Spleen (tissue), 11 donors: ENCODE data around the gene BTG2. TPM values are rescaled to one million over a fixed set of nuclear protein-coding genes. Genes with fewer than 3 reads are reported as not detected.

Source experiments
- DNase-seq: peaks from one replicate; pipeline ENCODE4 v3.0.0-alpha.2; 2020
- H3K27ac ChIP-seq, 8 donors: fragments of 200-600 bp; sonication (generic) in 7 of 8; 1 replicate in 4 of 8; 2 replicates in 4 of 8; pipeline versions ENCODE4 v1.5.0 to v1.8.0; 2016 to 2021; ENCODE audit warnings: inconsistent platforms in 4 of 8, mild to moderate bottlenecking in 4 of 8, moderate library complexity in 1 of 8
- H3K27me3 ChIP-seq, 7 donors: fragments of 200-600 bp; sonication (generic) in 6 of 7; replicated peaks in 1 of 7; 1 replicate in 4 of 7; 2 replicates in 3 of 7; pipeline versions ENCODE4 v1.5.0 to v1.8.0; 2016 to 2021; ENCODE audit warnings: inconsistent platforms in 3 of 7, mild to moderate bottlenecking in 1 of 7
- H3K36me3 ChIP-seq, 6 donors: fragments of 200-600 bp; sonication (generic) in 5 of 6; 1 replicate in 4 of 6; 2 replicates in 2 of 6; pipeline versions ENCODE4 v1.5.0 to v1.8.0; 2016 to 2021; ENCODE audit warnings: inconsistent platforms in 2 of 6
- H3K4me1 ChIP-seq, 6 donors: fragments of 200-600 bp; sonication (generic) in 5 of 6; 1 replicate in 3 of 6; 2 replicates in 3 of 6; pipeline versions ENCODE4 v1.5.0 to v1.8.0; 2016 to 2021; ENCODE audit warnings: inconsistent platforms in 3 of 6
- H3K4me3 ChIP-seq, 8 donors: fragments of 200-600 bp; sonication (generic) in 7 of 8; 1 replicate in 4 of 8; 2 replicates in 4 of 8; pipeline versions ENCODE4 v1.5.0 to v1.8.0; 2016 to 2021; ENCODE audit warnings: inconsistent platforms in 4 of 8, mild to moderate bottlenecking in 4 of 8, moderate library complexity in 2 of 8
- H3K9me3 ChIP-seq, 8 donors: fragments of 200-600 bp; sonication (generic) in 7 of 8; 1 replicate in 4 of 8; 2 replicates in 4 of 8; pipeline versions ENCODE4 v1.5.0 to v1.8.0; 2016 to 2021; ENCODE audit warnings: inconsistent platforms in 4 of 8
- CTCF ChIP-seq, 11 experiments: fragments of 200-600 bp in 7 of 11; fragments of 450-650 bp in 4 of 11; sonication (generic) in 4 of 11; IDR thresholded peaks in 8 of 11; conservative IDR thresholded peaks in 3 of 11; 1 replicate in 7 of 11; 2 replicates in 4 of 11; pipeline versions ENCODE4 v1.4.0 to v1.8.0; 2016 to 2021; ENCODE audit warnings: antibody characterized with exemption in 11 of 11, inconsistent platforms in 4 of 11, mild to moderate bottlenecking in 1 of 11
- POLR2A ChIP-seq, 3 donors: fragments of 450-650 bp; IDR thresholded peaks; one replicate each; pipeline ENCODE4 v1.5.1; 2017; ENCODE audit warnings: antibody characterized with exemption in 3 of 3, mild to moderate bottlenecking in 1 of 3
- POLR2AphosphoS5 ChIP-seq, 3 donors: sonication (generic); formaldehyde crosslinking; IDR thresholded peaks; one replicate each; pipeline ENCODE4 v1.5.1; 2017; ENCODE audit warnings: antibody characterized with exemption in 3 of 3
- WGBS, 5 donors: extraction: QIAGEN DNeasy Blood & Tissue Kit in 3 of 5; methylation state at CpG; one replicate each; pipeline versions ENCODE4 v1.1.5 to v1.1.7; 2013 to 2018; 5-methylcytosine and 5-hydroxymethylcytosine counted together
- intact Hi-C: fragments of 100-400 bp; cut with DNase I; formaldehyde crosslinking; loops from one replicate; pipeline ENCODE4 v1.15.0; 2023; ENCODE audit warnings: low total_unique reads
- polyA plus RNA-seq, 3 donors: library from polyadenylated mRNA; stranded (reverse); fragments of 200-250 nt; gene quantifications; one replicate each; pipeline ENCODE4 v1.2.1, GENCODE V29; 2013
- total RNA-seq, 7 donors: library from RNA; depleted of rRNA in 3 of 7; stranded (reverse); fragments of >200 nt in 3 of 7; fragmentation: NEBNext Ultra II Directional in 4 of 7; extraction: Animal tissue kit (Norgen Biotek cat#: 25700) in 4 of 7; gene quantifications; one replicate each; pipeline versions ENCODE4 v1.1.0 to v1.2.1, GENCODE V29; 2016 to 2021
- donor health status: healthy with polysubstance abuse.
- donor health status: DM: no; HTN: no; CAD: no; lungs with moderate emphysema.
- donor health status: DM: no; HTN: no; CAD: no.
- donor health status: Bipolar disorder and iron deficiency.
- donor health status: healthy.
- donor health status: DM: no; HTN: no; CAD: no.
- donor health status: DM: yes; HTN: yes; CAD: no.

Gene BTG2
- total and polyA plus RNA-seq, 10 donors: 55.5 to 186 (median 124) TPM

- Histone ChIP-seq H3K27me3 (no peaks in the 10 kb centered on the region), H3K36me3 (no peaks in the 10 kb centered on the region), H3K27ac (peak overlapping the region in 1 of 8 donors; percentile 59), H3K4me3 (no peak overlapping the region), H3K9me3 (no peaks in the 10 kb centered on the region), H3K4me1 (peaks cover 30 to 77% (median 37%) of the 10 kb centered on the region in 6 donors)
- no peak for DNase-seq
- intact Hi-C loops: no loop called here
- no peak for TF ChIP-seq CTCF (IDR thresholded peaks at IDR 0.05 in 8 of 11, conservative IDR thresholded peaks at IDR 0.05 in 3 of 11)
- TF ChIP-seq POLR2A (IDR thresholded peaks at IDR 0.05): no peak
- TF ChIP-seq POLR2AphosphoS5 (IDR thresholded peaks at IDR 0.05): no peak
- WGBS, 5 donors: 91 to 100% (median 97%) methylated on average over 1 of the region's 1 CpG
These were observed 12.9 kb downstream of the BTG2 start for GRCh38 chr1:203318229-203318517.

DNA sequence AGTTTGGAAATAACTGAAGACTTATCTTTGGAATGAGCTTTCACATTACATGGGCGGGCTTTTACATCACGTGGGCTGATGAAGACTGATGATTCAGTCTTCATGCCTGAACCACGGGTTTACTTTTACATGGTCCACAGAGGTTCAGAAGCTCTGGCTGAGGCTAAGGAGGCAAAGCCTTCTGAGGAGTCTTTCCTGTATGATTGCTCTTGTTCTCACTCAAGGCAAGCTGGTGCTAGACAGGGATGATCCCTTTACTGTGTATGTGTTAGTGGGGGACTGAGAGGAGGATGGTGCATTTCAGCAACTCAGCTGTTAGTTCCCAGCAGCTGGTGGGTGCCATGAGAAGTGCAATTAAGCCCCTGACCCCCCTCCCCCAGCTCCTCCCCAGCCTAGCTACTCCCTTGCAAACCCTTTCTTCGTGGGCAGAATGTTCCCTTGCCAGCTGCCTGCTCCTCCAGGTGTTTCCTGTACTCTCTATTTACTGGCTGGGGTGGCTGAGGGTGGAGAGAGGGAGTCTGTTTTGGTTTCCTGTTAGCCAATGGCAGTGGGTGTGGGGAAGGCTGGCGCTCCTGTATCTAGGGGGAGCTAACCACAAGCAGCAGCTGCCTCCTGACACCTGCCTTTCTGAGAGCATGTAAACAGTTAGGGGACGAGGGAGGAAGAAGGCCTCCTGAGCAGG, 15.4 kb downstream of the BTG2 start:
- intact Hi-C loops: no loop called here
- peak; percentile 93 for DNase-seq

DNA sequence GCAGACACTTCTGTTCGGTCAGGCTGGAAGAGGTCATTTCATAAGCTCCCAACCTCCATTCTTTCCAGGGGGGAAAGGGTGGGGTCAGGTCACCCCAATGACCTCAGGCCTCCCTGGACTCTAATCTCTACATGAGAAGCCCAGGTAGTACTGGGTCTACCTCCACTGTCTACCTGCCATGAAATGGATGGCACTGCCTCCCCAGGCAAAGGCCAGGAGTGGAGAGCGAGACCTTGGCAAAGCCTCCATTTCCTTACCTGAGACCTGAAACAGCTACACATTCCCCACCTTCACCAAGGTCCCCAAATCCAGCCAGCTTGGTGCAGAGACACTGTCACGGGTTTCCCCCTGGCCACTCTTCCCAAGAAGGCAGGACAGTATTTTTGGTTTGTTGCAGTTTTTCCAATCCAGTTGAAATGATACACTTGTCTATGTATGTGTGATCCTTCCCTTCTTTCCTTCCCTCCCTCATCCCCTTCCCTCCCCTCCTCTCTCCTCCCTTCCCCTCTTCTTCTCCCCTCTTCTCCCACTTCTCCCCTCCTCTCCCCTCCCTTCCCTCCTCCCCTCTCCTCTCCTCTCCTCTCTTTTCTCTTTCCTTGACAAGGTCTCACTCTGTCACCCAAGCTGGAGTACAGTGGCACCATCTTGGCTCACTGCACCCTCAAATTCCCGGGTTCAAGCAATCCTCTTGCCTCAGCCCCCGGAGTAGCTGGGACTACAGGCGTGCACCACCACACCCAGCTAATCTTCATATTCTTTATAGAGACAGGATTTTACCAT, 16.1 kb downstream of the BTG2 start:
- Histone ChIP-seq H3K27me3 (no peaks in the 10 kb centered on the region), H3K4me1 (peaks cover 52 to 90% (median 70%) of the 10 kb centered on the region in 6 donors), H3K9me3 (no peaks in the 10 kb centered on the region), H3K36me3 (no peaks in the 10 kb centered on the region), H3K4me3 (peak overlapping the region in 1 of 8 donors; percentile 42), H3K27ac (peak overlapping the region; percentile 74 to 99 (median 96))
- intact Hi-C loops: no loop called here
- TF ChIP-seq POLR2A (IDR thresholded peaks at IDR 0.05): no peak
- no peak for TF ChIP-seq CTCF (IDR thresholded peaks at IDR 0.05 in 8 of 11, conservative IDR thresholded peaks at IDR 0.05 in 3 of 11)
- TF ChIP-seq POLR2AphosphoS5 (IDR thresholded peaks at IDR 0.05): no peak
- DNase-seq: no peak
- WGBS, 5 donors: 75 to 80% (median 75%) methylated on average over 6 of the region's 6 CpGs

More for the DNA sequence above, 15.4 kb downstream of the BTG2 start:
- peak overlapping the region in 1 of 8 donors; percentile 42 for H3K4me3 ChIP-seq
- H3K36me3 ChIP-seq: no peaks in the 10 kb centered on the region
- TF ChIP-seq POLR2AphosphoS5 (IDR thresholded peaks at IDR 0.05) (peak; percentile 37 to 98 (median 94)), CTCF (IDR thresholded peaks at IDR 0.05 in 8 of 11, conservative IDR thresholded peaks at IDR 0.05 in 3 of 11) (peak in 1 of 11 experiments; percentile 20), POLR2A (IDR thresholded peaks at IDR 0.05) (no peak)
- WGBS, 5 donors: 7 to 20% (median 10%) methylated on average over 6 of the region's 6 CpGs
- H3K9me3 ChIP-seq: no peaks in the 10 kb centered on the region
- no peaks in the 10 kb centered on the region for H3K27me3 ChIP-seq
- H3K27ac ChIP-seq: peak overlapping the region; percentile 74 to 99 (median 96)
- peaks cover 46 to 90% (median 63%) of the 10 kb centered on the region in 6 donors for H3K4me1 ChIP-seq

GRCh38 chr1:203322500-203323179, 17.3 kb downstream of the BTG2 start:
- Histone ChIP-seq H3K9me3 (no peaks in the 10 kb centered on the region), H3K4me3 (no peak overlapping the region), H3K36me3 (no peaks in the 10 kb centered on the region), H3K27ac (peak overlapping the region; percentile 74 to 99 (median 96)), H3K27me3 (no peaks in the 10 kb centered on the region), H3K4me1 (peaks cover 58 to 91% (median 80%) of the 10 kb centered on the region in 6 donors)
- no peak for DNase-seq
- intact Hi-C loops: no loop called here
- TF ChIP-seq POLR2AphosphoS5 (IDR thresholded peaks at IDR 0.05) (peak in 1 of 3 donors; percentile 67), CTCF (IDR thresholded peaks at IDR 0.05 in 8 of 11, conservative IDR thresholded peaks at IDR 0.05 in 3 of 11) (no peak)
